Measurements from ENCODE around the gene SCGB1D1. TPM values are rescaled to one million over a fixed set of nuclear protein-coding genes. Genes with fewer than 3 reads are reported as not detected.
"Not testable (repeated sequence)": the region's sequence is repeated elsewhere in the genome, so short reads cannot be mapped to it uniquely, and the experiment has no call there.

SCGB1D1 gene
- total RNA-seq, 3 donors from 2014 or later, result not detected

DNA sequence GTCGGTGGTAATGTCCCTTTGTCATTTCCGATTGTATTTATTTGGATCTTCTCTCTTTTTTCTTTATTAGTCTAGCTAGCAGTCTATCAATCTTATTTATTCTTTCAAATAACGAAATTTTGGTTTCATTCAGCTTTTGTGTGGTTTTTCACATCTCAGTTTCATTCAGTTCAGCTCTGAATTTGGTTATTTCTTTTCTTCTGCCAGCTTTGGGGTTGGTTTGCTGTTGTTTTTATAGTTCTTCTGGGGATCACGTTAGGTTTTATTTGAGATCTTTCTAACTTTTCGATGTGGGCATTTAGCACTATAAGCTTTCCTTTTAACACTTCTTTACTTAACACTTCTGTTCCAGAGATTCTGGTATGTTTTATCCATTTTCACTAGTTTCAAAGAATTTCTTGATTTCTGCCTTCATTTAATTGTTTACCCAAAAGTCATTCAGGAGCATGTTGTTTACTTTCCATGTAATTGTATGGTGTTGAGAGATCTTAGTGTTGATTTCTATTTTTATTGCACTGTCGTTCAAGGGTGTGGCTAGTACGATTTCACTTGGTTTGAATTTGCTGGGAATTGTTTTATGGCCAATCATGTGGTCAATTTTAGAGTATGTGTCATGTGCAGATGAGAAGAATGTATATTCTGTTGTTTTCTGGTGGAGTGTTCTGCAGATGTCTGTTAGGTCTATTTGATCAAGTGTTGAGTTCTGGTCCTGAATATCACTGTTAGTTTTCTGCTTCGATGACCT, 7.7 kb upstream of the SCGB1D1 start:
- Mint-ChIP-seq H3K36me3 (ENCODE audit: insufficient read depth) (no peaks in the 10 kb centered on the region), H3K4me1 (ENCODE audit: low read depth) (no peaks in the 10 kb centered on the region), H3K9me3 (peaks cover 3% of the 10 kb centered on the region), H3K4me3 (no peak overlapping the region), H3K27me3 (ENCODE audit: low read depth) (peaks cover 22% of the 10 kb centered on the region)
- DNase-seq, result no peak
- no peak for ATAC-seq

DNA sequence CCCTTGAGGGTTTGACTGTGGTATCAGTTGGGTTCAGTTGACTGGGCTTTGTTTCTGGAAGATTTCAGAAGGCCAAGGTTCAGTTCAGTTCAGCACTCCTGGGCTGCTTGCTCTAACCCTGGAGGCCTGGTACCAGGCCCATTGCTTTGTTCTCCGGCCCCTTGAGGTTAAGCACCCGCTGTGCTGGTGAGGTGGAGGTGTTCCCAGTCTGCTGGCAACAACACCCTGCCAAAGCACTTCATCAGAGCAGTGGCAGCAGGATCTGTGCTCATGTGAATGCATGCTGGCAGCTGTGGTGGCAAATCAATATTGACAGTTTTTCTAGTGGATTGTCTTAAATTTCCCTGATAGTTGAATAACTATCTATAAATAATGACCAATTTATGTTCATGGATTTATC, 3.8 kb upstream of the SCGB1D1 start:
- peaks cover 51% of the 10 kb centered on the region for H3K27me3 Mint-ChIP-seq (ENCODE audit: low read depth)
- ATAC-seq (no peak), DNase-seq (no peak)

DNA sequence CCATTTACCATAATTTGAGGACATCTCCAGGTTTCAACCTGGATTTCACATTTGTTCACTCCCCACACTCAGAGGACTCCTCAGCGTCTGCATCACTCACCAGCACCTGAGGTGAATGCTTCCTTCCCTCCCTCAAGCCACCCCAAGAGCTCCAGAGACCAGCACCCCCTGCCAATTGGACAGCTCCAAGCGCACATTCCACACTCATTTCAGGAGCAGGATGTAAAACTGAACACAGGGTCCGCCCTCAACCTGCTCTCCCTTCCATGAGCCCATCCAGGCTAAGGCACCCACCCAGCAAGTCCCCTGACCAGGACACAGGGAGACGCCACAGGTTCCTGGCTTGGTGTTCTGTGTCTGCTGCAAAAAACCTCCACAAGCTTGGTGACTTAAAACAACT, 3.9 kb downstream of the SCGB1D1 start:
- H3K9me3 Mint-ChIP-seq, result no peaks in the 10 kb centered on the region
- no peaks in the 10 kb centered on the region for H3K36me3 Mint-ChIP-seq (ENCODE audit: insufficient read depth)
- no peaks in the 10 kb centered on the region for H3K4me1 Mint-ChIP-seq (ENCODE audit: low read depth)
- peaks cover 61% of the 10 kb centered on the region for H3K27me3 Mint-ChIP-seq (ENCODE audit: low read depth)
- DNase-seq (no peak), ATAC-seq (no peak)
- no peak overlapping the region for H3K4me3 Mint-ChIP-seq

More for the DNA sequence above, 3.8 kb upstream of the SCGB1D1 start:
- no peaks in the 10 kb centered on the region for H3K4me1 Mint-ChIP-seq (ENCODE audit: low read depth)
- no peak overlapping the region for H3K4me3 Mint-ChIP-seq
- H3K9me3 Mint-ChIP-seq, result peaks cover 3% of the 10 kb centered on the region
- no peaks in the 10 kb centered on the region for H3K36me3 Mint-ChIP-seq (ENCODE audit: insufficient read depth)

DNA sequence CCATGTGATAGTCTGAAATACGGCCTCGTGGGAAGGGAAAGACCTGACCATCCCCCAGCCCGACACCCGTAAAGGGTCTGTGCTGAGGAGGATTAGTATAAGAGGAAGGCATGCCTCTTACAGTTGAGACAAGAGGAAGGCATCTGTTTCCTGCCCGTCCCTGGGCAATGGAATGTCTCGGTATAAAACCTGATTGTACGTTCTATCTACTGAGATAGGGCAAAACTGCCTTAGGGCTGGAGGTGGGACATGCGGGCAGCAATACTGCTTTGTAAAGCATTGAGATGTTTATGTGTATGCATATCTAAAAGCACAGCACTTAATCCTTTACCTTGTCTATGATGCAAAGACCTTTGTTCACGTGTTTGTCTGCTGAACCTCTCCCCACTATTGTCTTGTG, 5.0 kb downstream of the SCGB1D1 start:
- not testable (repeated sequence) for H3K36me3 Mint-ChIP-seq (ENCODE audit: insufficient read depth); H3K9me3 Mint-ChIP-seq; H3K4me3 Mint-ChIP-seq; H3K4me1 Mint-ChIP-seq (ENCODE audit: low read depth); DNase-seq; ATAC-seq
- peaks cover 52% of the 10 kb centered on the region for H3K27me3 Mint-ChIP-seq (ENCODE audit: low read depth)

DNA sequence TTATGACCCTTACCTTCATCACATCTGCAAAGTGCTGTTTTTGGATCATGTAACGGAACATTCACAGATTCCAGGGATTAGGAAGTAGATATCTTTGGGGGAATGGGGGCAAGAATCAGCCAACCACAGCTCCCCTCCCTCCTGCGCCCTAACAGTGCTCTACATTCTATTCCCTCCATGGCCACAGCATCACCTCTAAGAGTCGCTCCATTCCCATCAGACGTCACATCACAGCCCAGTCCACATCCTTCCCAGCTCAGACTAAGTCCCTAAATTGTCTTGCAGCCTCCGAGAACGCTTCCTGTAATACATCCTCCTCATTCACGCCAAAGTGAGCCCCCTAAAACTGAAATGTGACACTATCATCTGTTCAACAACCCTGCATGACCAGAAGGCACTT, 5.9 kb downstream of the SCGB1D1 start:
- H3K4me3 Mint-ChIP-seq, result no peak overlapping the region
- DNase-seq (no peak), ATAC-seq (no peak)
- no peaks in the 10 kb centered on the region for H3K36me3 Mint-ChIP-seq (ENCODE audit: insufficient read depth)
- peaks cover 46% of the 10 kb centered on the region for H3K27me3 Mint-ChIP-seq (ENCODE audit: low read depth)
- H3K4me1 Mint-ChIP-seq (ENCODE audit: low read depth), result no peaks in the 10 kb centered on the region
- no peaks in the 10 kb centered on the region for H3K9me3 Mint-ChIP-seq

DNA sequence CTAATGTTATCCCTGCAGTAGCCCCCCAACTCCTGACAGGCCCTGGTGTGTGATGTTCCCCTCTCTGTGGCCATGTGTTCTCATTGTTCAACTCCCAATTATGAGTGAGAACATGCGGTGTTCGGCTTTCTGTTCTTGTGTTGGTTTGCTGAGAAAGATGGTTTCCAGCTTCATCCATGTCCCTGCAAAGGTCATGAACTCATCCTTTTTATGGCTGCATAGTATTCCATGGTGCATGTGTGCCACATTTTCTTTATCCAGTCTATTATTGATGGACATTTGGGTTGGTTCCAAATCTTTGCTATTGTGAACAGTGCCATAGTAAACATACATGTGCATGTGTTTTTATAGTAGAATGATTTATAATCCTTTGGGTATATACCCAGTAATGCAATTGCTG, 7.4 kb downstream of the SCGB1D1 start:
- H3K9me3 Mint-ChIP-seq; ATAC-seq; DNase-seq; H3K4me3 Mint-ChIP-seq; H3K4me1 Mint-ChIP-seq (ENCODE audit: low read depth); H3K36me3 Mint-ChIP-seq (ENCODE audit: insufficient read depth): not testable (repeated sequence)
- peaks cover 43% of the 10 kb centered on the region for H3K27me3 Mint-ChIP-seq (ENCODE audit: low read depth)

DNA sequence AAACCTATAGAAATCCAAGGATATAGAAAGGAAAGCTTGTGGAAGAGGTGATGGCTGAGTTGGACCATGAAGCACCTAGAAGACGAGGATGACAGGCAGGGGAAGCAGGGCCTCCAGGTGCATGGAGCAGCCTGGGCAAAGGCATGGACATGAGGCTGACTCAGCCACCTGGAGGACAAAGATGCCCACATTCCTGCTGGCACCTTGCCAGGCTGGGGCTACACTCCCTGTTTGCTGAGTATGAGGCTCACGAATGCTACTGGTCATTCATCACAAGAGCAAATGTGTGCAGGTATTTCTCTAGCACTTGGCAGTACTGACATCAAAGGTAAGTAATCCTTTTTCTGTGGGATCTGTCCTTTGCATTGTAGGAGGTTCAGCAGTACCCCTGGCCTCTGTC, 11.4 kb downstream of the SCGB1D1 start:
- H3K36me3 Mint-ChIP-seq (ENCODE audit: insufficient read depth), result no peaks in the 10 kb centered on the region
- H3K27me3 Mint-ChIP-seq (ENCODE audit: low read depth), result peaks cover 22% of the 10 kb centered on the region
- H3K4me1 Mint-ChIP-seq (ENCODE audit: low read depth), result no peaks in the 10 kb centered on the region
- no peak overlapping the region for H3K4me3 Mint-ChIP-seq
- no peaks in the 10 kb centered on the region for H3K9me3 Mint-ChIP-seq
- DNase-seq (no peak), ATAC-seq (no peak)

DNA sequence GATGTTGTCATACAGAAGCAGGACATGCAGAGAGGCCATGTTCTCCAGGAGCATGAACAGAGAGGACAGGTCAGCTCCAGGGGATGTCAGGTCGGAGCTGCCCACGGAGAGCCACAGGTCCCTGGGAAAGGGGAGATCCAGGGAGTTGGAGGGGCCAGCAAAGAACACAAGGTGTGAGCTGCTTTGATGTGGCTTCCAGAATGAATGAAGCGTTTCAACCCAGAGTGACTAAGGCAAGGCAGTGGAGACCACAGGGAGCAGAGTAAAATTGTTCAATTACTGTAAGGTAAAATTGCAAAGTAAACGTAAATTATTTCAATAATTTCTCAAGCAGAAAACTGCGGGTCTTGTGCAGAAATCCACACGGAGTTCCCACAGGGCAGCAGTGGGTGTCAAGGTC, 12.9 kb downstream of the SCGB1D1 start:
- no peak for DNase-seq
- no peaks in the 10 kb centered on the region for H3K4me1 Mint-ChIP-seq (ENCODE audit: low read depth)
- peaks cover 13% of the 10 kb centered on the region for H3K27me3 Mint-ChIP-seq (ENCODE audit: low read depth)
- H3K4me3 Mint-ChIP-seq, result no peak overlapping the region
- no peak for ATAC-seq
- no peaks in the 10 kb centered on the region for H3K9me3 Mint-ChIP-seq
- no peaks in the 10 kb centered on the region for H3K36me3 Mint-ChIP-seq (ENCODE audit: insufficient read depth)

DNA sequence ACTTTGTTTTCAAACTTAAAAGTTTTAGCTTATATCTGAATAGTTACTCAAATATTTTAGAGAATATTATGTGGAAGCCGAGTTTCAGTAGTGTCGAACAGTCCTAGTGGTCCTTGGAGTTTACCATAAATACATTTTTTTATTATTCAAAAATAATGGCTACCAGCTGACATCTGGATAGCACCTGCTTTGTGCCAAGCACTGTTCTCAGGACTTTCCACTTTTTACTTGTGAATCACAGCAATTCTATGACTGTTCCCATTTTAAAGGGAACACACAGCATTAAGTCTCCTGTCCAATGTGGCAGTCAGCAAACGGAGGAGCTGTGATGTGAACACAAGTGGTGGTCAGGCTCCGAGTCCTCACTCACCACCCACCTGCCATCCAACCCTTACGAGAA, 14.4 kb downstream of the SCGB1D1 start:
- H3K36me3 Mint-ChIP-seq (ENCODE audit: insufficient read depth), result no peaks in the 10 kb centered on the region
- no peak for ATAC-seq
- no peaks in the 10 kb centered on the region for H3K9me3 Mint-ChIP-seq

DNA sequence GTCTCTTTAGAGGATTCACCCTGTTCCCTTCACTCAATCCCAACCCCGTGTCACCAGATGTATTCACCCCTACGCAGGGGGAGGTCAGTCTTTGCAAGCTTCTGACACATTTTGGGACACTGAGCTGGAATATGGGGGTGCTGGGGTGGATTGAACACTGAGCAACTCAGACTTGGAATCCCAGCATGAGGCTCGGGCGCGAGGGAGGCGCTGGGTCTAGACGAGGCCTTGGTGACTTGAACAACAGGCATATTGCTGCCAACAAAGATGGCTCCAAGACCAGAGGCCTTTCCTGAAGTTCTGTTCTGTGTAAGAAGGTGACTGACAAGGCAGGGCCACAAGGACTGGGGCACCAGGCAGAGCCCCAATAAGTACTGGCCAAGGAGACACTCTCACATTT, 15.4 kb downstream of the SCGB1D1 start:
- no peaks in the 10 kb centered on the region for H3K4me1 Mint-ChIP-seq (ENCODE audit: low read depth)
- ATAC-seq, result no peak

More for the DNA sequence above, 14.4 kb downstream of the SCGB1D1 start:
- no peak overlapping the region for H3K4me3 Mint-ChIP-seq
- peaks cover 10% of the 10 kb centered on the region for H3K27me3 Mint-ChIP-seq (ENCODE audit: low read depth)
- DNase-seq, result no peak
- H3K4me1 Mint-ChIP-seq (ENCODE audit: low read depth), result no peaks in the 10 kb centered on the region

DNA sequence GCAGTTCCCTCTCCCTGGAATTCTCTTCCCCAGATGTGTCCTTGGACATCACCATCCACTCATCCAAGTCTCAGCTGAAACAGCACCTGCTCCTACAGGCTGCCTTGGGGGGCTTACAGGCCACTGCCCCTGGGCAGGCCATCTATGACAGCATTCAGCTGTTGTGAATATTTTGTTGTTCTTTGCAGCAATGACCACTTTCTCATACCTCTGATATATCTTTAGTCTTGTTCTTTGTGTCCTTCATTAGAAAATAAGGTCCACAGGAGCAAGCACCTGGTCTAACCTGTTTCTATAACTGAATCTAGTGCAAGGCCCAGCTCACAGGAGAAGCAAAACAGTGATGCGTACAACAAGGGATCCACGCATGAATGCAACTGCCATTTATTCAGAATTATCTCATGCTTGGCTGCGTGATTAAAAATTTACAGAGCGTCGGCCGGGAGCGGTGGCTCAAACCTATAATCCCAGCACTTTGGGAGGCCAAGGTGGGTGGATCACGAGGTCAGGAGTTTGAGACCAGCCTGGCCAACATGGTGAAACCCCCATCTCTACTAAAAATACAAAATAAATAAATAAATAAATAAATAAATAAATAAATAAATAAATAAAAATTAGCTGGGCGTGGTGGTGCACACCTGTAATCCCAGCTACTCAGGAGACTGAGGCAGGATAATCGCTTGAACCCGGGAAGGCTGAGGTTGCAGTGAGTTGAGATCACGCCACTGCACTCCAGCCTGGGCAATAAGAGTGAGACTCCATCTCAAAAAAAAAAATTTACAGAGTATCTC, 16.5 kb downstream of the SCGB1D1 start:
- not testable (repeated sequence) for H3K4me3 Mint-ChIP-seq; H3K9me3 Mint-ChIP-seq; H3K36me3 Mint-ChIP-seq (ENCODE audit: insufficient read depth); DNase-seq; ATAC-seq; H3K4me1 Mint-ChIP-seq (ENCODE audit: low read depth)
- peaks cover 17% of the 10 kb centered on the region for H3K27me3 Mint-ChIP-seq (ENCODE audit: low read depth)

More for the DNA sequence above, 15.4 kb downstream of the SCGB1D1 start:
- H3K36me3 Mint-ChIP-seq (ENCODE audit: insufficient read depth), result no peaks in the 10 kb centered on the region
- DNase-seq, result no peak
- peaks cover 11% of the 10 kb centered on the region for H3K27me3 Mint-ChIP-seq (ENCODE audit: low read depth)
- no peak overlapping the region for H3K4me3 Mint-ChIP-seq
- H3K9me3 Mint-ChIP-seq, result no peaks in the 10 kb centered on the region

DNA sequence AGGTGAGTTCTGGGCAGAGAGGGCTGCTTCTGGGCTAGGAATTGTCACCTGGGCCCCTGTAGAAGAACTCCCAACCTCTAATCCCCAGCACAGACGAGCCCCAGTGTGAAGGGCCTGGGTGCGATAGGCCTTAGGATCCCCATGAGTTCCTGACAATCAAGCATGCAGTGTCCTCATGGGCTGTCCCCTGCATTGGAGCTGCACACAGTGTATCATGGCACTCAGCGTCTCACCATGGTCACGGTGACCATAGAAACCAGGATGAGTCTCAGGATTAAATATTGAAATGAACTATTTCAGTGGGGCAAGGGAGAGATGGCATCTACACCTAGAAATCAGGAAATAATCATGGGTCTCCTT, 18.7 kb downstream of the SCGB1D1 start:
- H3K27me3 Mint-ChIP-seq (ENCODE audit: low read depth), result peaks cover 17% of the 10 kb centered on the region
- no peaks in the 10 kb centered on the region for H3K4me1 Mint-ChIP-seq (ENCODE audit: low read depth)
- no peak for DNase-seq
- no peaks in the 10 kb centered on the region for H3K36me3 Mint-ChIP-seq (ENCODE audit: insufficient read depth)
- H3K4me3 Mint-ChIP-seq, result no peak overlapping the region
- ATAC-seq, result no peak
- no peaks in the 10 kb centered on the region for H3K9me3 Mint-ChIP-seq

DNA sequence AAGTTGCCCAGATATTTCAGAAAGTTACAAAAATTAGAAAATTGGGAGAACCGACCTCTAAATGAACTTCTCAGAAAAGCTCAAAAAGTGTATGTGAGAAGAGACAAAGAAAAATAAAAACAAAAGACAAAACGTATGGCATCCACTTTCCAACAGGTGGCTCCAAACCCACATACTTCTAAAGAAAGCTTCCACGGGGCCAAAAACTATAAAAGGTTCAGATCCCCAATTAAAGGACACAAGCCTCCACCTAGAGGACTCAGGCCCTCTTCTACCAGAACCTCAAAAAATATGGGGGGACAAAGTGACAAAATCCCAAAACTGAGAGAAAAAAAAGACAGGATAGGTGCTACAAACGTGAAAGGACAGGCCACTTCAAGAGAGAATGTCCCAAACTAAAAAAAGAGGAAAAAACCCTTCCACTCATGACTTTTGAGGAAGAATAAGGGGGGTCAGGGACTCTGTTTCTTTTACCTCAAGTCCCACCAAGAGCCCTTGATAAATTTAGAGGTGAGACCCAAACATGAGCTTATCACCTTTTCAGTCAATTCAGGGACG, 27.3 kb downstream of the SCGB1D1 start:
- no peaks in the 10 kb centered on the region for H3K4me1 Mint-ChIP-seq (ENCODE audit: low read depth)
- DNase-seq (no peak), ATAC-seq (no peak)
- H3K9me3 Mint-ChIP-seq, result peaks cover 15% of the 10 kb centered on the region
- H3K4me3 Mint-ChIP-seq, result no peak overlapping the region
- H3K36me3 Mint-ChIP-seq (ENCODE audit: insufficient read depth), result no peaks in the 10 kb centered on the region
- H3K27me3 Mint-ChIP-seq (ENCODE audit: low read depth), result peaks cover 24% of the 10 kb centered on the region

DNA sequence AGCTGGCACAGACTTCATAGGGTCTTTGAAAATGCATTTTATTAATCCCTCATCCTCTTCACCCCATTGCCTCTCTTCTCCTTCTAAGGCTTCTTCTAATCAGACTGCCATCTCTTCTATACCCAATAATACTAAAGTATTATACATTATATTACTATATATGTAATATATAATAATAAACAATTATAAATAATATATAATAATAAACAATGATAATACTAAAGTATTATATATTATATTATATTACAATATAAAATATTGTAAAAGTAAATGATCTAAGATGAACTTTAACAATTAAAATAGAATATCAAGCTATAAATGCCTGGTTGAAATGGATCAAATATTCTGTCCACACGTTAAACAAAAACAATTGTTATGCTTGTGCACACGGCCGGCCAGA, 31.5 kb downstream of the SCGB1D1 start:
- no peaks in the 10 kb centered on the region for H3K4me1 Mint-ChIP-seq (ENCODE audit: low read depth)

DNA sequence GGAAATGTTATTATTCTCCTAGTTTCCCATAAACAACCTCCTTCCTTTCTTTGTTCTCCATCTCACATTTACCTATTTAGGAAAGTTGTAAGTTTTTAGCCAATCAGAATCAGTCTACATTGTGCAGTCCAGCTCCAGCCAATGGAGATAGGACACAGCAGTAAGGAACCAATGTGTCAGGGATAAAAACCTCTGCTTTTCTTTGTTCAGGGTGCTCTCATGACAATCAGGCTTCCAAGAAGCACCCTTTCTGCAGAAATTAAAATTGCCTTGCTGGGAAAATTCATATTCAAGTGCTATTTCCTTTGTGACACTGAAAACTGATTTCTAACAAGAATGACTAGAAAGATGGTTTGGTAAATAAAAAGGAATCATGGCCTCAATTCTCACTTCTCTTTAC, 33.1 kb downstream of the SCGB1D1 start:
- Mint-ChIP-seq H3K36me3 (ENCODE audit: insufficient read depth) (no peaks in the 10 kb centered on the region), H3K27me3 (ENCODE audit: low read depth) (peaks cover 7% of the 10 kb centered on the region), H3K9me3 (peaks cover 37% of the 10 kb centered on the region), H3K4me1 (ENCODE audit: low read depth) (no peaks in the 10 kb centered on the region), H3K4me3 (no peak overlapping the region)
- ATAC-seq (no peak), DNase-seq (no peak)

More for the DNA sequence above, 31.5 kb downstream of the SCGB1D1 start:
- Mint-ChIP-seq H3K4me3 (no peak overlapping the region), H3K27me3 (ENCODE audit: low read depth) (peaks cover 16% of the 10 kb centered on the region), H3K36me3 (ENCODE audit: insufficient read depth) (no peaks in the 10 kb centered on the region), H3K9me3 (peaks cover 37% of the 10 kb centered on the region)
- ATAC-seq, result no peak
- no peak for DNase-seq

All from activated T-cell treated with anti-CD3 and anti-CD28 coated beads, Interleukin-2, amount 50 U/mL, for 4 hours (primary cell).